Stimulated activated CD8-positive, alpha-beta memory T cell treated with anti-CD3 and anti-CD28 coated beads, Interleukin-4, amount 100 ng/mL, for 48 hours (primary cell): ENCODE data around the gene MSH4.
"Not testable (repeated sequence)": the region's sequence is repeated elsewhere in the genome, so short reads cannot be mapped to it uniquely, and the experiment has no call there.

Source experiments
- DNase-seq: peaks from one replicate; pipeline ENCODE4 v3.0.0-alpha.2; 2020

MSH4 gene

GRCh38 chr1:75797606-75798216 lies 1.0 kb downstream of the MSH4 start:
- DNase-seq: peak; percentile 33

- not testable (repeated sequence) for DNase-seq
Observed at GRCh38 chr1:75801480-75801879, 4.8 kb downstream of the MSH4 start.

GRCh38 chr1:75808921-75809320 lies 12.2 kb downstream of the MSH4 start:
- DNase-seq: no peak

GRCh38 chr1:75810113-75810512 lies 13.4 kb downstream of the MSH4 start:
- not testable (repeated sequence) for DNase-seq

GRCh38 chr1:75811211-75811981 lies 14.7 kb downstream of the MSH4 start:
- no peak for DNase-seq

GRCh38 chr1:75812065-75812464 lies 15.4 kb downstream of the MSH4 start:
- no peak for DNase-seq

GRCh38 chr1:75823596-75823995 lies 26.9 kb downstream of the MSH4 start:
- DNase-seq: not testable (repeated sequence)

- DNase-seq: no peak
Observed at GRCh38 chr1:75836528-75837100, 39.9 kb downstream of the MSH4 start.

GRCh38 chr1:75838079-75838478 lies 41.4 kb downstream of the MSH4 start:
- no peak for DNase-seq

- DNase-seq: no peak
Observed at GRCh38 chr1:75841421-75841820, 44.7 kb downstream of the MSH4 start.

GRCh38 chr1:75845576-75845975 lies 48.9 kb downstream of the MSH4 start:
- no peak for DNase-seq

GRCh38 chr1:75855010-75855409 lies 58.3 kb downstream of the MSH4 start:
- DNase-seq: no peak

GRCh38 chr1:75855734-75856133 lies 59.1 kb downstream of the MSH4 start:
- DNase-seq: no peak

GRCh38 chr1:75861831-75862230 lies 65.1 kb downstream of the MSH4 start:
- DNase-seq: no peak

- no peak for DNase-seq
Observed at GRCh38 chr1:75870951-75871350, 74.3 kb downstream of the MSH4 start.

GRCh38 chr1:75879985-75880384 lies 83.3 kb downstream of the MSH4 start:
- DNase-seq: no peak

GRCh38 chr1:75884437-75884836 lies 87.8 kb downstream of the MSH4 start:
- no peak for DNase-seq

GRCh38 chr1:75901371-75901770 lies 104.7 kb downstream of the MSH4 start:
- no peak for DNase-seq

- DNase-seq: no peak
Observed at GRCh38 chr1:75908717-75909152, 112.1 kb downstream of the MSH4 start.

- no peak for DNase-seq
Observed at GRCh38 chr1:75916834-75917233, 120.2 kb downstream of the MSH4 start.

GRCh38 chr1:75922698-75923097 lies 126.0 kb downstream of the MSH4 start:
- no peak for DNase-seq

- no peak for DNase-seq
Observed at GRCh38 chr1:75932304-75932703, 135.6 kb downstream of the MSH4 start, which contains the start of gene ASB17. TSS of gene ASB17 (minus strand) at chr1:75932404. CDS start at chr1:75932291, 113 bp downstream.

- no peak for DNase-seq
Observed at GRCh38 chr1:75937034-75937433, 140.4 kb downstream of the MSH4 start.

GRCh38 chr1:75943037-75943436 lies 146.4 kb downstream of the MSH4 start:
- not testable (repeated sequence) for DNase-seq
